B cell (primary cell): ENCODE data around the gene ARSA. TPM values are rescaled to one million over a fixed set of nuclear protein-coding genes. Genes with fewer than 3 reads are reported as not detected.

Source experiments
- ATAC-seq: fragments of 200-7000 bp; cut with Tn5 transposase; one replicate; pipeline ENCODE4 v1.10.0; 2021; ENCODE audit warnings: low read depth, mild to moderate bottlenecking, moderate number of reproducible peaks, moderate library complexity
- CTCF ChIA-PET: fragments of 350-600 bp; sonication (Branson Sonifier 250); formaldehyde crosslinking; loops from one replicate; lab custom pipeline; 2021; ENCODE audit warnings: antibody characterized with exemption, inconsistent platforms; lab: Charles Lee
- POLR2A ChIA-PET: fragments of 350-600 bp; sonication (Branson Sonifier 250); formaldehyde crosslinking; loops from one replicate; lab custom pipeline; 2021; ENCODE audit warnings: antibody characterized with exemption; lab: Charles Lee
- DNase-seq: peaks from one replicate; pipeline ENCODE4 v3.0.0; 2013
- H2AFZ ChIP-seq: 2 replicates; pipeline ENCODE4 v1.6.1; 2012; ENCODE audit warnings: mild to moderate bottlenecking, low read depth, low read length; ENCODE audit not compliant: insufficient read depth, poor library complexity, severe bottlenecking
- H3K27ac ChIP-seq, 2 donors: 1 replicate in 1 of 2; 2 replicates in 1 of 2; pipeline ENCODE4 v1.5.1; 2012 to 2013; ENCODE audit warnings: low read length in 2 of 2, mild to moderate bottlenecking in 2 of 2, moderate library complexity in 1 of 2
- H3K27me3 ChIP-seq, 4 experiments: fragments of 200-600 bp in 1 of 4; sonication (generic) in 1 of 4; replicated peaks in 1 of 4; 1 replicate in 2 of 4; 2 replicates in 2 of 4; pipeline versions ENCODE4 v1.6.1 to v1.7.0; 2013 to 2016; ENCODE audit warnings: low read length in 3 of 4, mild to moderate bottlenecking in 2 of 4, mixed read lengths in 1 of 4, moderate library complexity in 1 of 4; ENCODE audit not compliant: insufficient read depth in 4 of 4, control insufficient read depth in 3 of 4; ENCODE audit errors: control extremely low read depth in 1 of 4
- H3K36me3 ChIP-seq, 2 experiments: replicated peaks in 1 of 2; 1 replicate in 1 of 2; 2 replicates in 1 of 2; pipeline versions ENCODE4 v1.6.1 to v1.7.1; 2013; ENCODE audit warnings: low read length in 1 of 2; ENCODE audit not compliant: insufficient read depth in 2 of 2, control insufficient read depth in 1 of 2; ENCODE audit errors: control extremely low read depth in 1 of 2, extremely low read depth in 1 of 2
- H3K4me1 ChIP-seq, 2 donors: fragments of 200-600 bp in 1 of 2; sonication (generic) in 1 of 2; 1 replicate in 1 of 2; 2 replicates in 1 of 2; pipeline versions ENCODE4 v1.5.1 to v1.6.1; 2013 to 2017; ENCODE audit warnings: low read length in 2 of 2; ENCODE audit not compliant: control insufficient read depth in 2 of 2, insufficient read depth in 2 of 2
- H3K4me2 ChIP-seq: replicated peaks from 2 replicates; pipeline ENCODE3; 2012; ENCODE audit warnings: mild to moderate bottlenecking, low read depth, low read length; ENCODE audit not compliant: poor library complexity, severe bottlenecking
- H3K4me3 ChIP-seq, 5 experiments: fragments of 200-600 bp in 1 of 5; sonication (generic) in 1 of 5; 1 replicate in 3 of 5; 2 replicates in 2 of 5; pipeline versions ENCODE4 v1.5.1 to v1.7.0; 2011 to 2016; ENCODE audit warnings: low read length in 4 of 5, mild to moderate bottlenecking in 4 of 5, low read depth in 2 of 5, control low read depth in 1 of 5, moderate library complexity in 1 of 5; ENCODE audit not compliant: insufficient read depth in 1 of 5; ENCODE audit errors: control extremely low read depth in 1 of 5, extremely low read depth in 1 of 5
- H3K79me2 ChIP-seq: fragments of 200-600 bp; sonication (generic); one replicate; pipeline ENCODE4 v1.6.0; 2016; ENCODE audit warnings: low read length; ENCODE audit not compliant: control insufficient read depth, insufficient read depth
- H3K9ac ChIP-seq: fragments of 200-600 bp; sonication (generic); 2 replicates; pipeline ENCODE4 v1.6.1; 2017; ENCODE audit warnings: mild to moderate bottlenecking, low read length, moderate library complexity
- H3K9me3 ChIP-seq, 3 donors: one replicate each; pipeline versions ENCODE4 v1.6.1 to v1.7.1; 2013; ENCODE audit warnings: low read length in 2 of 3; ENCODE audit not compliant: control insufficient read depth in 2 of 3, insufficient read depth in 1 of 3; ENCODE audit errors: control extremely low read depth in 1 of 3
- H4K20me1 ChIP-seq: 2 replicates; pipeline ENCODE4 v1.6.0; 2012; ENCODE audit warnings: mild to moderate bottlenecking, low read length; ENCODE audit not compliant: insufficient read depth, control insufficient read depth, poor library complexity, severe bottlenecking
- H3K27ac Mint-ChIP-seq: one replicate; pipeline ENCODE4 v1.8.0; 2021; ENCODE audit warnings: mixed read lengths
- H3K27me3 Mint-ChIP-seq: one replicate; pipeline ENCODE4 v1.8.0; 2021; ENCODE audit warnings: mixed read lengths
- H3K4me1 Mint-ChIP-seq: one replicate; pipeline ENCODE4 v1.8.0; 2021; ENCODE audit warnings: mixed read lengths
- H3K4me3 Mint-ChIP-seq: one replicate; pipeline ENCODE4 v1.8.0; 2021; ENCODE audit warnings: mixed read lengths
- H3K9me3 Mint-ChIP-seq: one replicate; pipeline ENCODE4 v1.8.0; 2022; ENCODE audit warnings: mixed read lengths; ENCODE audit not compliant: insufficient read depth
- EZH2 ChIP-seq: IDR thresholded peaks from 2 replicates; pipeline ENCODE4 v1.6.1; 2012; ENCODE audit warnings: borderline replicate concordance, low read depth, mild to moderate bottlenecking, moderate library complexity, low read length; ENCODE audit not compliant: insufficient read depth, poor library complexity, severe bottlenecking
- WGBS: methylation state at CpG from one replicate; pipeline ENCODE4 v1.1.5; 2013; ENCODE audit warnings: missing lambda C conversion rate; ENCODE audit not compliant: insufficient coverage; 5-methylcytosine and 5-hydroxymethylcytosine counted together
- intact Hi-C: fragments of 100-400 bp; cut with micrococcal nuclease; formaldehyde crosslinking; loops from one replicate; pipeline ENCODE4 v1.10.0; 2022
- polyA minus RNA-seq: library from RNA; depleted of rRNA, polyadenylated mRNA; stranded (reverse); fragments of >200 nt; gene quantifications from 2 replicates; pipeline ENCODE4 v1.2.3, GENCODE V29; 2012
- polyA plus RNA-seq: library from polyadenylated mRNA; depleted of rRNA; stranded (reverse); fragments of >200 nt; gene quantifications from 2 replicates; pipeline ENCODE4 v1.2.3, GENCODE V29; 2012
- total RNA-seq, 2 donors: library from RNA; stranded (reverse); fragments of 120-200 nt in 1 of 2; gene quantifications; 1 replicate in 1 of 2; 2 replicates in 1 of 2; pipeline versions ENCODE4 v1.2.3 to v1.2.4, GENCODE V29; 2013 to 2022
- TF ChIP-seq, protein P1 (sequence below): fragments of 200-600 bp; IDR thresholded peaks from one replicate; pipeline ENCODE4 v1.8.0; 2022; ENCODE audit warnings: antibody characterized with exemption, mild to moderate bottlenecking

Gene ARSA
- 77.1 and 82.0 TPM in 2 replicates for total RNA-seq
- 32.2 TPM for total RNA-seq (2013)
- polyA plus RNA-seq = 118 and 128 TPM in 2 replicates
- 26.6 and 47.9 TPM in 2 replicates for polyA minus RNA-seq

DNA sequence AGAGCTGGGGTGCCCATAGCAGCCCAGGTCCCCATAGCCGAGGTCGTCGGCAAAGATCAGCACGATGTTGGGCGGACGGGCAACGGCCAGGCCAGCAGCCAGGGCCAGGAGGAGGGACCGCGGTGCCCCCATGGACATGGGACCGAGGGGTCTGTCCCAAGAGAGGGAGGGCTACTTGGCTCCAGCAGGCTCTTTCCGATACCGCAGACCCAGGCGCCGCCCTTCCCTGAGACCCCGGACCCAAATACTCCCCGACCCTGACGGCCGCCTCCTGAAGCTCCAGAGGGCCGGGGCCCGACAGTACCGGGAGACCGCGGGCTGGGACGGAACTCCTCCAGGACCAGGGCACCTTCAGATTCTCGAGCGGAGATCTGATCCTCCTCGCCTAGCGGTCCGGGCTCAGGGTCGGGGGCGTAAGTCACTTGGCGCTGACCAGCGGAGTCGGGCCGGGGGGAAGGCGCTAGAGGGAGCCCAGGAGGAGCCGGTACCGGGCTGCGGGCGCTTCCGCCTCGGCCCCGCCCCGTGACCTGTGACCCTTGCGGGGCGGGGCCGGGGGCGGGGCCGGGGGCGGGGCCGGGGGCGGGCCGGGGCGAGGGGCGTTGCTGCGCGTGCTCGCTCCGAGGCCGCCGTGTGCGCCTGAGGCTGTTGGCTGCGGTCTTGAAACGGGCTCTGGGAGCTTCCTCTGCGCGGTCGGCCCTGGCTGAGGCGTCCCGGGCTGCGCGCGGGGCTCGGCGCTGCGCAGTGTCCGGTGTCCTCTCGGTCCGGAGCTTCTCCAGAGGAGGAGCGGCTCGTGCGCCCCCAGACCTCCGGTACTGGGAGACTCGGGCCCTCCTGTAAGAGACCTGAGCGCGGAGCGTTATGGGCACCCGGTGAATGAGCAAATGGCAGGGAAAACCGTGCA lies at the start of gene ARSA:
Gene ARSA (minus strand): TSS at position 511 of the 901 bp plus-strand sequence. CDS start 373 bp downstream, at position 138.
- POLR2A ChIA-PET = interaction anchor here (0.9 to 1.1 kb wide), 3 partner anchors 14 to 102 kb away, joined by 3 read pairs; partner anchors contain the start of gene TYMP
- peak within 1 kb of the TSS; percentile 64 to 72 for H3K27ac ChIP-seq
- CTCF ChIA-PET = interaction anchor here (0.5 to 2.2 kb wide), 5 partner anchors 13 to 333 kb away, joined by 3 to 11 read pairs (median 3); partner anchors contain the start of gene SCO2
- Mint-ChIP-seq H3K9me3 (no peaks in the 10 kb centered on the region), H3K4me3 (peak within 1 kb of the TSS; percentile 94), H3K4me1 (peaks cover 19% of the 10 kb centered on the region), H3K27me3 (no peaks in the 10 kb centered on the region), H3K27ac (peak within 1 kb of the TSS; percentile 80)
- H3K4me3 ChIP-seq = peak within 1 kb of the TSS; percentile 72 to 92 (median 80)
- H3K9ac ChIP-seq = peak within 1 kb of the TSS; percentile 82
- 4% methylated on average over 88 of the region's 88 CpGs for WGBS
- peak within 1 kb of the TSS; percentile 97 for H3K4me2 ChIP-seq
- H3K27me3 ChIP-seq = no peaks in the 10 kb centered on the region
- ATAC-seq = peak; percentile 94
- TF ChIP-seq, protein P1, sequence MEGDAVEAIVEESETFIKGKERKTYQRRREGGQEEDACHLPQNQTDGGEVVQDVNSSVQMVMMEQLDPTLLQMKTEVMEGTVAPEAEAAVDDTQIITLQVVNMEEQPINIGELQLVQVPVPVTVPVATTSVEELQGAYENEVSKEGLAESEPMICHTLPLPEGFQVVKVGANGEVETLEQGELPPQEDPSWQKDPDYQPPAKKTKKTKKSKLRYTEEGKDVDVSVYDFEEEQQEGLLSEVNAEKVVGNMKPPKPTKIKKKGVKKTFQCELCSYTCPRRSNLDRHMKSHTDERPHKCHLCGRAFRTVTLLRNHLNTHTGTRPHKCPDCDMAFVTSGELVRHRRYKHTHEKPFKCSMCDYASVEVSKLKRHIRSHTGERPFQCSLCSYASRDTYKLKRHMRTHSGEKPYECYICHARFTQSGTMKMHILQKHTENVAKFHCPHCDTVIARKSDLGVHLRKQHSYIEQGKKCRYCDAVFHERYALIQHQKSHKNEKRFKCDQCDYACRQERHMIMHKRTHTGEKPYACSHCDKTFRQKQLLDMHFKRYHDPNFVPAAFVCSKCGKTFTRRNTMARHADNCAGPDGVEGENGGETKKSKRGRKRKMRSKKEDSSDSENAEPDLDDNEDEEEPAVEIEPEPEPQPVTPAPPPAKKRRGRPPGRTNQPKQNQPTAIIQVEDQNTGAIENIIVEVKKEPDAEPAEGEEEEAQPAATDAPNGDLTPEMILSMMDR = peak; percentile 38
- no peak for TF ChIP-seq EZH2
- no peaks in the 10 kb centered on the region for H3K36me3 ChIP-seq
- no peaks in the 10 kb centered on the region for H3K9me3 ChIP-seq
- intact Hi-C loops = loop anchor here (1.0 to 2.0 kb wide), 3 partner anchors 12 to 65 kb away; partner anchors contain the start of genes CHKB and SYCE3
- no peaks in the 10 kb centered on the region for H4K20me1 ChIP-seq
- peaks cover 14 to 25% of the 10 kb centered on the region in 2 donors for H3K4me1 ChIP-seq
- peak; percentile 89 for DNase-seq
- peak within 1 kb of the TSS; percentile 97 for H2AFZ ChIP-seq
- peaks cover 9% of the 10 kb centered on the region for H3K79me2 ChIP-seq
